Suprapubic skin (tissue), 4 donors: Measurements from ENCODE around the gene SLC47A2. TPM values are rescaled to one million over a fixed set of nuclear protein-coding genes. Genes with fewer than 3 reads are reported as not detected.

ENCODE experiments used
- DNase-seq, 2 donors: peaks; one replicate each; pipeline ENCODE4 v3.0.0-alpha.2; 2019; ENCODE audit warnings: low spot score in 2 of 2
- H3K27ac ChIP-seq: fragments of 200-600 bp; sonication (generic); one replicate; pipeline ENCODE4 v1.5.1; 2019
- H3K27me3 ChIP-seq: fragments of 200-600 bp; sonication (generic); one replicate; pipeline ENCODE4 v1.5.1; 2019
- H3K36me3 ChIP-seq: fragments of 200-600 bp; sonication (generic); one replicate; pipeline ENCODE4 v1.5.1; 2019
- H3K4me1 ChIP-seq: fragments of 200-600 bp; sonication (generic); one replicate; pipeline ENCODE4 v1.5.1; 2019
- H3K4me3 ChIP-seq: fragments of 200-600 bp; sonication (generic); one replicate; pipeline ENCODE4 v1.5.1; 2019; ENCODE audit warnings: mild to moderate bottlenecking
- H3K9me3 ChIP-seq: fragments of 200-600 bp; sonication (generic); one replicate; pipeline ENCODE4 v1.5.1; 2019
- EP300 ChIP-seq: sonication (generic); formaldehyde crosslinking; IDR thresholded peaks from one replicate; pipeline ENCODE4 v1.6.1; 2017; ENCODE audit warnings: antibody characterized with exemption
- POLR2A ChIP-seq, 2 donors: fragments of 450-650 bp; IDR thresholded peaks; one replicate each; pipeline ENCODE4 v1.6.1; 2017; ENCODE audit warnings: antibody characterized with exemption in 2 of 2, mild to moderate bottlenecking in 2 of 2, moderate library complexity in 2 of 2
- POLR2AphosphoS5 ChIP-seq, 3 donors: sonication (generic); formaldehyde crosslinking; IDR thresholded peaks; one replicate each; pipeline ENCODE4 v1.6.1; 2017; ENCODE audit warnings: antibody characterized with exemption in 3 of 3
- WGBS: methylation state at CpG from one replicate; pipeline ENCODE4 v1.1.5; 2018; 5-methylcytosine and 5-hydroxymethylcytosine counted together
- total RNA-seq, 4 donors: library from RNA; depleted of rRNA; stranded (reverse); fragments of >200 nt; gene quantifications; one replicate each; pipeline ENCODE4 v1.1.0, GENCODE V29; 2016
- TF ChIP-seq, protein P1 (sequence below), 2 donors: fragments of 200-600 bp in 1 of 2; fragments of 450-650 bp in 1 of 2; sonication (generic) in 1 of 2; IDR thresholded peaks; one replicate each; pipeline ENCODE4 v1.5.1; 2016 to 2019; ENCODE audit warnings: antibody characterized with exemption in 2 of 2, mild to moderate bottlenecking in 1 of 2, moderate library complexity in 1 of 2

The SLC47A2 gene
- total RNA-seq, 4 donors from 2014 or later = 0.96 to 7.9 (median 2.5) TPM; not detected in 1

DNA sequence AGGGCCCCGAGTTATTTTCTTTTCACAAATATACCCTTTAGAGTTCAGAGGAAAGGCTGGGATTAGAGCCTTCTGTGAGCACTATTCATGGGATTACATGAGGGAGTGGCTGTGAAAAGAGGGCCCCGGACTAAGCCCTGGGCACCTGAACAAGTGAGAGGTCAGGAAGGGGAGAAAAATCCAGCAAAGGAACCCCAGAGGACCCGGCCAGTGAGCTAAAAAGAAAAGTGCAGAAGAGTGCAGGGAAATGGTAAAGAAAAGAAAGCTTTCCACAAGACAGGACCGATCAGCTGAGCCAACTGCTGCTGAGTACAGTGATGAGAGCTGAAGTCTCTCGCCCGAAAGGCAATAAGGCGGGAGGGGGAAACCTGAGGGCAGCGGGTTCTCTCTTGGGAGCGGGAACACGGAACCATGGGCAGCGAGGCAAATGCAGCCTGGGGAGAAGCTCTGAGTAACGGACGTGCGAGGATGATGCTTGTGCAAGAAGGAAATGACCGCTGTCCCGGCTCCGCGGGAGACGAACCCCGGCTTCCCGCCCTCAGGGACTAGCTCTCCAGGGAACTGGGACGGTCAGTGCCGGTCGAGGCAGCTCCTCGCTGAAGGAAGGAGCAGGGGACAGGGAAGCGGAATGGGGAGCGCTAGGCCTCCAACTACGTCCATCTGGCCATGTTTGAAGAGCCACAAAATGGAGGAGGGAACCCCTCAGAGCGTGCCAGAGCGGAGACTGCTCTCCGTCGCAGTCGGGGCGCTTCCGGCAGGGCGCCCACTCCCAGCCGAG is 68.5 kb downstream of the SLC47A2 start:
- H3K9me3 ChIP-seq = no peaks in the 10 kb centered on the region
- peak overlapping the region; percentile 97 for H3K27ac ChIP-seq
- peak; percentile 84 to 90 for DNase-seq
- H3K4me1 ChIP-seq = peaks cover 73% of the 10 kb centered on the region
- peak overlapping the region; percentile 68 for H3K4me3 ChIP-seq
- H3K27me3 ChIP-seq = no peaks in the 10 kb centered on the region
- no peaks in the 10 kb centered on the region for H3K36me3 ChIP-seq
- 2% methylated on average over 26 of the region's 37 CpGs for WGBS
- TF ChIP-seq POLR2A (IDR thresholded peaks at IDR 0.05) (no peak), POLR2AphosphoS5 (IDR thresholded peaks at IDR 0.05) (peak in 1 of 3 donors; percentile 6)
- TF ChIP-seq, protein P1, sequence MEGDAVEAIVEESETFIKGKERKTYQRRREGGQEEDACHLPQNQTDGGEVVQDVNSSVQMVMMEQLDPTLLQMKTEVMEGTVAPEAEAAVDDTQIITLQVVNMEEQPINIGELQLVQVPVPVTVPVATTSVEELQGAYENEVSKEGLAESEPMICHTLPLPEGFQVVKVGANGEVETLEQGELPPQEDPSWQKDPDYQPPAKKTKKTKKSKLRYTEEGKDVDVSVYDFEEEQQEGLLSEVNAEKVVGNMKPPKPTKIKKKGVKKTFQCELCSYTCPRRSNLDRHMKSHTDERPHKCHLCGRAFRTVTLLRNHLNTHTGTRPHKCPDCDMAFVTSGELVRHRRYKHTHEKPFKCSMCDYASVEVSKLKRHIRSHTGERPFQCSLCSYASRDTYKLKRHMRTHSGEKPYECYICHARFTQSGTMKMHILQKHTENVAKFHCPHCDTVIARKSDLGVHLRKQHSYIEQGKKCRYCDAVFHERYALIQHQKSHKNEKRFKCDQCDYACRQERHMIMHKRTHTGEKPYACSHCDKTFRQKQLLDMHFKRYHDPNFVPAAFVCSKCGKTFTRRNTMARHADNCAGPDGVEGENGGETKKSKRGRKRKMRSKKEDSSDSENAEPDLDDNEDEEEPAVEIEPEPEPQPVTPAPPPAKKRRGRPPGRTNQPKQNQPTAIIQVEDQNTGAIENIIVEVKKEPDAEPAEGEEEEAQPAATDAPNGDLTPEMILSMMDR (IDR thresholded peaks at IDR 0.05) = no peak

DNA sequence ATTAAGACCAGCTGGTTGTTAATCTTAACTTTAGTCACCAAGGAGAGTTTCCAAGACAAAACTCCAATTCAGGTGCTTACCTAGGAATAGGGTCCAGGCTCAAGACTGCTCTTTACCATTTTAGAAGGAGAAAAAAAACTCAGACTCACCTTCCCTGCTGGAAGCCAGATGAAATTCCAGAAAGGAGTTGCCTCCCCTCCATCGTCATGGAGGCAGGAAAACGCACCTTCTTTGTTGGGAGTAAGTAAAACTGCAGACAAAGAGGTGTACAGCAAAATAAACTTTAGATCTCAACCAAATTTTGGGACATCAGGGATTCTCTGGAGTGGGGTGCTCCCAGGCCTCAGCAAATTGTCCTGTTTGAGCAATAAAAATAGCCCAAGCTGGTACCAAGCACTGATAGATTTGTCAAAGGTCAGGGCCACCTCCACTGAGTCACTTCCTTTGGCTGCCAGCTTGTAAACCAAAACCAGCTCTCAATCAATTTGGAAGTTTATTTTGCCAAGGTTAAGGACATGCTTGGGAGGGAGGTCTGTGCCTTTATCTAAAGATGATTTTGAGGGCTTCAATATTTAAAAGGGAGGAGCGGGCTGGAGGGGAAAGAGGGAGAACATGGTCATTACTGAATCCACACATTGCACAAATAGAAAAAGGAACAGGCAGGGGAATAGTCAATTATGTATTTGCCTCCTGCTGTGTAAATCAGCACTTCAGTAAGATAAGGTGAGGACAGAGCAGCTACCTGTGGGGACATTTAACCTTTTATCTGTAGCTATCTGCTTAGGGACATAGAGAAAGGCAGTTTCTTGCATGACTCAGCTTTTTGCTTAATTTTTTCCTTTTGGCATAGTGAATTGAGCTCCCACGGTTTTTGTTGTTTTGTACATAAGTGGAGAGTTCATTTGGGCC is 69.3 kb downstream of the SLC47A2 start:
- WGBS = 69% methylated on average over 4 of the region's 4 CpGs
- Histone ChIP-seq H3K4me3 (peak overlapping the region; percentile 68), H3K4me1 (peaks cover 69% of the 10 kb centered on the region), H3K27me3 (no peaks in the 10 kb centered on the region), H3K36me3 (no peaks in the 10 kb centered on the region), H3K27ac (peak overlapping the region; percentile 97), H3K9me3 (no peaks in the 10 kb centered on the region)
- no peak for DNase-seq
- TF ChIP-seq, protein P1 (IDR thresholded peaks at IDR 0.05) = no peak
- no peak for TF ChIP-seq EP300
- no peak for TF ChIP-seq POLR2AphosphoS5 (IDR thresholded peaks at IDR 0.05)
- no peak for TF ChIP-seq POLR2A (IDR thresholded peaks at IDR 0.05)

DNA sequence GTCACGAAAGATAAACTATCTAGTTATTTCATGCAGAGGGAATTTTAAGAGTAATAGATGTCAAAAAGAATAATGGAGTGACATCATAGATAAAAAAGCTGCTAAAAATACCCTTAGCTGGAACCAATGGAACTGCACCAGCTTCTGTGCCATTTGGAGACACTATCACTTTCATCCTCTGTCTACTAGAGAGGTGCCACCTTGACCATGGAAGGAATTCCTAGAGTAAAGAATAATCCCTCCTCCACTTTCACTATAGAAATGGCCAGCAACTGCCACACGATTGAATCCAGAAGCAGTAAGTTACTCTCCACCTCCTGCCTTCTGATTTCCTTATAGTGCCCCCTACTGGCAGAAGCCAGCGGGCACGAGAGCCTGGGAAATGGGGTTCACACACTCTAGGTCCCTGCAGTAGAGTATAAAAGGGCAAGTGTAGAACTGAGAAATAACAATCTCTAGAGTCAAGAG is 70.6 kb downstream of the SLC47A2 start:
- Histone ChIP-seq H3K4me3 (no peak overlapping the region), H3K27me3 (no peaks in the 10 kb centered on the region), H3K4me1 (peaks cover 61% of the 10 kb centered on the region), H3K27ac (no peak overlapping the region), H3K36me3 (no peaks in the 10 kb centered on the region), H3K9me3 (no peaks in the 10 kb centered on the region)
- TF ChIP-seq, protein P1 (IDR thresholded peaks at IDR 0.05) = peak; percentile 17 to 37
- TF ChIP-seq POLR2AphosphoS5 (IDR thresholded peaks at IDR 0.05) (no peak), EP300 (no peak), POLR2A (IDR thresholded peaks at IDR 0.05) (no peak)
- WGBS = 44% methylated on average over 4 of the region's 4 CpGs
- no peak for DNase-seq

DNA sequence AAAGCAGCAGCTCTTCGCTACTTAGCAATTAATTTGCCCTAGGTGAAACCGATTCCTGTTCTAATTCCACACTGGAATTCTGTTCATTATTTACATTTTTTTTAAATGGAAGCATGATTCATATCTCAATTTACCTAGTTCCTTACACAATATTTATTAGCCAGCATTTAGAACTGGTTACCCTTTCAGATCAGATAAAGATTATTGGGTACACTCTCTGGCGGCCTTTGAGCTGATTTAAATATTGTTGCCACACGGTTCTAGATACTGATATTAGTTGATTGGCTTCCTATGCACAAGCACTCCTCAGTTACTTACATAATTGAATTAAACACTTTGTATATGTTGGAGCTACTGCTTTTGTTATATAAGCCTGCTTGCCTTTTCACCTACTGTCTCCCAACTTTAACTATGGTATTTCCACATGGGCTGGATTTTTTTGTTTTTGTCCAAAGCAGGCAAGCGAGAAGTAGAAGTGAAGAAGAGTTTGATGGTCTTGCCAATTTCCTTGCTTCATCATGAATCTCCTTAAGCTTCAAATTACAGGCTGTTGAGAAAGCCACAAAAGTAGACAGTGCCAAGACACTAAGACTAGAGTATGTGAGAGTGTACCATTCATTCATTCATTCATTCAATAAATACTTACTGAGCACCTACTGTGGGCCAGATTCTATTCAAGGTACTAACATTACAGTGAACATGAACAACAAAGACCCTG is 71.7 kb downstream of the SLC47A2 start:
- Histone ChIP-seq H3K27me3 (no peaks in the 10 kb centered on the region), H3K36me3 (no peaks in the 10 kb centered on the region), H3K4me3 (no peak overlapping the region), H3K27ac (no peak overlapping the region), H3K4me1 (peaks cover 51% of the 10 kb centered on the region), H3K9me3 (no peaks in the 10 kb centered on the region)
- TF ChIP-seq EP300 (no peak), POLR2A (IDR thresholded peaks at IDR 0.05) (no peak), POLR2AphosphoS5 (IDR thresholded peaks at IDR 0.05) (no peak)
- TF ChIP-seq, protein P1 (IDR thresholded peaks at IDR 0.05) = no peak
- 53% methylated on average over 5 of the region's 5 CpGs for WGBS
- DNase-seq = no peak
